ENCODE results near the gene VPS13D. TPM values are rescaled to one million over a fixed set of nuclear protein-coding genes. Genes with fewer than 3 reads are reported as not detected.

VPS13D gene
- total RNA-seq, 1 donor from 2014 or later, result 24.4 TPM

DNA sequence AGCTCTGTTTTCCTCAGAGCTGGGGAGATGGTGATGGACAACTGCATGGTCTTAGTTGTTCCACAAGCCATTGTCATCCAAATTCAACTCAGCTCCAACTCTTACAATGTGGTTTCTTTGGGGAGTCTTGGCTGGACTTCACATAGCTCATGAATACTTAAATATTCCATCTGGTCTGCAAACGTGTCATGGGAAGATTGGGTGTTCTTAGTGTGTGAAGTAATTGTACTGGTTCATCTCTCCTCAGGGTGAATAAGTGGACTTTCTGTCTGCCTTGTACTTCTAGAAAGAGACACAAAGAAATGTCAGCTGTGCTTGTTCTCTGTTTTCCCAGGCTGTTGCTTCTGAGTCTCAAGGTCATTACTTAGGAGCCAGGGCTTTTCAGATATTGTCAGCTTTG is 106.6 kb downstream of the VPS13D start:
- no peak for DNase-seq (ENCODE audit: low read depth, low spot score)

DNA sequence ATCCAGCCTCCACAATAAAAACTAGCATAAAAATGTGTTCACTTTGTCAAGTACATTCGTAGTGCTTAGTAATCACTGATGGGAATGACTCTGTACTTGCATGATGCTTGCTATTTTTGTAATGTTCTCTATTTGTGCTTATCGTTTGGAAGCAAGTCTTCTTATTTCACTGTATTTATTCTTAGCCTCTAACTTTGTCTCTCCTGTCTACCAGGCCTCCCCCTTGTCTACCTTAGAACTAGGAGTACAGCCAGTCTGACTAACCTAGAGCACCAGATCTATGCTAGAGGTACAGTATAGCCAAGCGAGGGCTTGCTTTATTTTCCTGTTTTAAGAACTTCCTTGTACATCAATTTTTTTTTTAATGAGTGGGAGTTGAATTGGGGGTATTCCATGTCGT is 108.2 kb downstream of the VPS13D start:
- no peak for DNase-seq (ENCODE audit: low read depth, low spot score)

DNA sequence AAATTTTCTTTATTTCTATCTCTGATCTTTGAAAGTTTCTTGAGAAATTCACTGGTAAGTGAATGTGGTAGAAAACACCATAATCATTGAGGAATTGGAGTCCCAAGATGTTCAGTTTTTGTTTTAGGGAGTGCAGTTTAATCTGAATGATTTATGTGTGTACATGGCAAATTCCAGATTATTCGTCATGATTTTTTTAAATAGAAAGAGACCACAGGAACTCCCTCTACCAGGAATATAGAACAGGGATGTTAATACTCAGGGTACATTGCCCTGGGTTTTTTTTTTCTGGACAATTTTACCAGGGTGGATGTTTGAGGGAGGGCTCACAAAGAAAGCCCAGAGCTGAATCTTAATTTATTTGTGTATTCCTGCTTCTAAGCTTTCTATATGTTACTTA is 109.0 kb downstream of the VPS13D start:
- no peak for DNase-seq (ENCODE audit: low read depth, low spot score)

DNA sequence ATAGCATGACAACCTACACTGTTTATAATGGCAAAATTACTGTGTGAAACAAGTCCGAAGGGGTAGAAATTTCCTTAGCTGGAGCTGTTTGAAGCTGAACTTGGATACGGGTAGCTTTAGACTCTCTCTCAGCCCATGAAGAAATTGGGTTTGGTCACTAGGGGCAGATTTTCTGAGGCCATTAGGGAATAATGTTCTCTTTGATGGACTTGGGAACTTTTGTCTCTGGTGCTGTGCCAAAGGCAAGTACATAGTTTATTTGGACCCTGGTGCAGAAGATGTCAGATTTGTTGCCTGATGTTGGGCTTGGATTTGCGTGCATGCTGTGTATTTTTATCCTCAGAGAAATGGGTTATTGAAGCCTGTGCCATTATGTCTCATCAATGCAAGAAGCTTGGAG is 109.6 kb downstream of the VPS13D start:
- no peak for DNase-seq (ENCODE audit: low read depth, low spot score)

DNA sequence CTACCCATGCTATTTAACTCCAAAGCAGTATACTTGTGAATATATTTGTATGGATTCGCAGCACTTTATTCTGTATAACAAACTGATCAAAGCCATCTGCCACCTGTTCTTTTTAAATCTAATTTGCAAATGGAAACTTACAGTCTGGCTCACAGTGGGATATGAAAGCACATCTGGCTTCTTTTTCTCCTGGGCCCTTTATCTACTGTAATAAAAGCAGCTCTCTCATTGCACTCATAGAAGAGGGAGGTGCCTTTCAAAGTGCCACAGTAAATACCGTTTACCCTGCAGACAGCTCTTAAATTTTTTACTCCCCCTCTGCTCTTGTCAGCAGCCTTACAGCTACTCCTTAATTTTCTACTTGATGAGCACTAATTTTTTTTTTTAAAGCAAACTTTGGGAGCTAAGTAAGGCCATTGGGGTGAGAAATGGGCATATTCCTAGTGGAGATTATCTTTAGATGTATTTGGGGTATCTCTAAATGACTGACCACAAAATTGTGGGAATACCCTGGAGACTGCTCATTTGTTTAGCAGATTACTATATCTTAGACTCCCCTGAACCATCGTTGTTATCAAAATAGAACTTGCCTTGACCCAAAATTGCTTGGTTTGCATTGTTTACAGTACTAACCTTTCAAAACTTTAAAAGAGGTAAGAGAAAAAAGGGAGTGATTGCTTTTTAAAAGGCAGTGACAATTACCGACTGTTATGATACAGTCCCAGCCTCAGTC is 110.1 kb downstream of the VPS13D start:
- no peak for DNase-seq (ENCODE audit: low read depth, low spot score)

DNA sequence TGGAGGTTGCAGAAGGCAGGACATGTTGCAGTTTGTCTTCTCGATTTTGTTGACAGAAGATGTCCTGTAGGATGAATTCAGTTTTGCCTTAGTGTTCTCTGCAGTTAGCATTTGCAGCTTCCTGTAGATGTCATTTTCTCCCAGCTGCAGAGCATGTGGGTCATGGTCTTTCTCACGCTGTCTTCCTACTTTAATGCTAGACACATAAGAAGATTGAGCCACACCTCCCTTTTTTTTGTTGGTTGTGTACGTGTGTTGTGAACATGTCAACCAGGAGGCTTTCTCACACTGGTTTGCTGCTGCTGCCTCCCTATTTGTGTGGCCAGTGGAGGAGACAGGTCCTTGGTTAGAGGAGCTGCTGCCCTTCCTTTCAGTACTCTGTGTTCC is 110.7 kb downstream of the VPS13D start:
- DNase-seq (ENCODE audit: low read depth, low spot score), result no peak

DNA sequence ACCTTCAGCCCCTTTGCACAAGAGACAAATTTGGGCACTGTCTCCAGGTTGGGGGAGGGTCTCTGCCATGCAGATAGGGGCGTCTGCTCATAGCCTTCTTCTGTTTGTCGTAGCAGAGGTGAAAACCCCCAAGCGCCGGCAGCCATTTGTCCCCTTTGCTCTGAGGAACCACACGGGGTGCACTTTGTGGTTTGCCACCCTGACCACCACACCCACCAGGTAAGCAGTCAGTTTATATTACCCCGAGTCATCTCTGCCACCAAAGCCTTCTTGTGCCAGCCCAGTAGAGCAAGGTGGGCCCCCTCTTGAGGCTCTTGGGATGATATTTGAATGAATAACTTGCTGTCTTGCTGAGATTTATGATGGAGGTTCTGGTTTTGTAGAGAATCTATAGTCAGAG is 111.8 kb downstream of the VPS13D start:
- no peak for DNase-seq (ENCODE audit: low read depth, low spot score)

DNA sequence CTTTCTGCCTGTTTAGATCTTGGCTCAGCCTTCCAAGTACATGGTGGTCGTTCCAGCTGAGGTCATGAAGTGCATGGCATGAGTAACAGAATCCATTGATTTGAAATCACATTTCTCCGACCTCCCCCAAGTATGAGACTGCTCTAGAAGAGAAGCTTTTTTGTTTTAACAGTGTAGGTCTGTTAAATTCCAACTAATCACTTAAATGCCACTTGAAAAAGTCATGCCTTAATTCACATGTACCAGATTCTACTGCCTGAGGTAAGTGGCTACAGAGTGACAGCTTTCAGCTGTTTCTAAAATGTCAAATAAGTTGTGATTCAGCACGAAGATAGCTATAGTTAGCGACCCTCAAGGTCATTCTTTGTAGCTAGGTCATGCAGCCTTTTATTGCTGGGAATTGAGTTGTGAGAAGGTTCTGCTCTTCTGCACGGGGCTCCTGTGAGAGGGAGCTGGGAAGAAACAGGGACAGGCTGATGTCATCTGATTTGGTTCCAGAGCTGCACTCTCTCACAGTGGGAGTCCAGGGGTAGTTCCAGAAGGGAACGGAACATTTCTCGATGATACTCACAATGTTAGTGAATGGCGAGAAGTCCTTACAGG is 112.7 kb downstream of the VPS13D start:
- DNase-seq (ENCODE audit: low read depth, low spot score), result no peak

DNA sequence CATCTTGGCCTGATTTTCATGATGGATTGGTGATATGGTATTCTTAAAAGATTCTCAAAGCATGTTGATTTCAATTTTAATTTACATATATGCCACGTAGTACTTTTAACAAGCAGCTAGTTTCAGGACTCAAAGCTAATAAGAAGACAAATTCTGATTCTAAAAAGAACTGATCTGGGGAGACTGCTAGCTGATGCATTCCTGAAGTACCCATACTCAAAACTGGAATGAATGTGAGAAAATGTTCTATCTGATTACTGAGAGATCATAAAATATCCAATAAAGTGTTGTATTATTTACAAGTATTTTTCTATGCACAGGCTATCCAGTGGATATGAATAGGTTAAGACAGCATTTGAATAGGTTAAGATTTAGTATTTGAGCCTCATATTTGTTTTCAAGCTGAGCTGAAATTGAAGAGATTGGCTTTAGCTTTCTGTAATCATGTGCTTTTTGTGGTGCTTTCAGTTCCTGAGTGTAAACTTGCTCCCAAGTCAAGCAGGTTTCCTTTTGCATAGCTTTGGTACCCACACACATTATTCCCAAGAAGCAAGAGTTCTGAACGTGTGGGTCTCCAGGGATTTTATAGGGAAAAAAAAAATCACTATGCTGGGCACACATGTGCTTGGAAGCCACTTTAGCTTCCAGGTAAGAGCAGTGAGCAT is 114.1 kb downstream of the VPS13D start:
- DNase-seq (ENCODE audit: low read depth, low spot score), result no peak

DNA sequence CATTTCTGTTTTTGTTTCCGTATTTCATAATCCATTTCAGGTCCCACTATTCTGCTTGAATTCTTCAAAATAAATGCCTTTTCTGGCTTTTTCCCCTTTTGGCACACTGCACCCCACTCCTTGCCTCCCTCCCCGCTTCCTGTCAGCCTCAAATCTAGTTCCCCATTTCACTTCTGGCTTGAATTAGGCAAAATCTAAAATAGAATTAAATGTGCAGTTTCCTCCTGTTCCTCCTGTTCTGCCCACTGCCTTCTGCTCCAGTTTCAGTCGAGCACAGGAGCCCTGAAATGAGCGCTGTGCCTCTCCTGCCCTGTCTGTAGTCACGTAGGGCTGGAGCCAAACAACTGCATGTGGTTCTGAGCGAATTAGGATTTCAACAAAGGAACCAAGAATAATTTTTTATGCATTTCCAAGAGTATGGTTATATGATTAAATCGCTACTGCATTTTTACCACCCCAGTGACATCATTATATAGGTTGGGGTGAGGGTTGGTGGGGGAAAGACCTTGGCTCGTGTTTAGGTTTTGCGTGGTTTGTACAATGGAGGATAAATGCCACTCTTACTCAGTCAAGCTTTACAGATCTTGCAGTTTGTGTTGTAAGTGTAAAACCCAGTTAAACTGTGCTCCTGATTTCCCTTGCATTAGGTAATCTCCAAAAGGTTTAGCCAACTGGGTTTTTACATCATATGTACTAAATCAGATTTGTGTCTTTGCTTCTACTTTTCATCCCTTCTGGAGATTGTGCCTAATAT is 114.9 kb downstream of the VPS13D start:
- DNase-seq (ENCODE audit: low read depth, low spot score), result no peak

DNA sequence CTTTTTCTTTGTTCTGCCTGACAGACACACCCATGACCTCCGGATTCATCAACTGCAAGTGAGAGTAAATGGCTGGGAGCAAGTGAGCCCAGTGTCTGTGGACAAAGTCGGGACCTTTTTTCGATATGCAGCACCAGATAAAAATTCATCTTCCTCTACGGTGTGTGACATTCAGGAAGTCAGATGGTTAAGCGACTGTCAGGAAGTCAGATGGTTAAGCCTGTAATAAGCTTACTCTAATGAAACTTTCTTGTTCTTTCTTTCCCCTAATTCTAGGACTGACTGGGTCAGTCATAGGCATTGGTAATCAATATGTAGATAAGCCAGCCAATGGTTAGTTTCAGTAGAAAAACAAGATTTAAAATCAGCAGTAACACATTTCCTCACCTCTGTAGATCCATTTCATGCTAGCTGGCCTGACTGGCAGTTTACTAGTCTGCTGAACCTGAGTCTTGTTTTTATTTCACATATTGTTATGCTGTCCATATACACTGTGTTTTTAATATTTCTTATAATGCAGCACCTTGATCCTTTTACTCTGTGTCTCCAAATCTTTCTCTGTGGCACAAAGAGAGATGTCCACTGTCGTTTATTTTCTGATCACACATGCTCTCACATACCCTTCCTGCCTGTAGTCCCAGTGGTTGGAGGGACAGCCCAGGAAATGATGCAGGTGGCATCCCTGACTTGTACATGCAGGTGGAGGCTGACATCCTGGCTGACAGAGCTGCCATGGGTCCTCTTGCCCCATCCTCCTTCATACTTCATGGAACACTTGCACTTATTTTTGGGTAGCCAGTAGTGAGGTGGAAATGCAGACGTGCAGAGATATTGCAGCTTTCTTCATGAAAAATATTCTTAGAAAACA is 115.8 kb downstream of the VPS13D start:
- DNase-seq (ENCODE audit: low read depth, low spot score), result no peak

DNA sequence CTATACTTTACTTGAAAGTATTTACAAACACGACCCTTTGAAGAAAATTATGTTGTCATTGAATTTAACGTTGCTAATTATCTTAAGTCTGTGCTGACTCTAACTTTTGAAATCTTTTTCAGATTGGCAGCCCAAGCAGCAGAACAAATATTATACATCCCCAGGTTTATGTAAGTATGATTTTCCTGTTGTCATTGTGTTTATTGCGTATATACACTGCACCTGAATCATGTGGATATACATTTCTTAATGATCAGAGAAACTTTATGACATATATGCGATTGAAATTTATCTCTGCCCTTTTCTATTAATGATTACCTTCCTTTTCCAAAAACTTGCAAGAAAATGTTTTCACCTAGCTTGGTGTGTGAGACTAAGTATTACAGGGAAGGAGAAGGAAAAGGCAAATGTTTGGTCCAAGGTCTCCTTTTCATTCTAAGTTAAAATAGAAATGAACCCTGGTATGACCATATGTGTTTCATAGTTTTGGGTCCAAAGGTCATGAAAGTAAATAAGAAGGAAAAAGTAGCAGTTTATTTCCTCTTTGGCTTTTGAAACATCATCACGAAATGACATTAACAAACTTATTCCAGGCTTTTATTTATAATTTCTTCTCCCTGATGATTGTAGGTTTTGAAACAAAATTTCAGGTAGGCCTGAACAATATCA is 116.8 kb downstream of the VPS13D start:
- no peak for DNase-seq (ENCODE audit: low read depth, low spot score)

DNA sequence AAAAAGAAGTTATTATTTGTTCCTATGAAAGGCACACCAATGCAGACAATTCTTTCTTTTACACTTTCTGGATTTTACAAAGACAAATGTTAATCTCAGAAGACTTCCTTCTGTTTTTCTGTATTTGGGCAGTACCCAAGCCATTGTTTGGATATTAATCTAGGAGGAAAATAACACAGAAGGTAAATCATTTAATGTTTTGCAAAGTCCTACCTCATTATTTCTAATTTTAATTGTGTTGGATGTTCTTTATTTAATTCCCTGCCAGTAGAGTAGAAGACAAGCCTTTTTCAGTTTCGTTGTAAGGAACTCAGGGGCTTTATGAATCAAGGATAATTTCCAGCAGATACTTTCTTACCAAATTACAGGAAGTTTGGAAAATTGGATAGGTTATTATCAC is 118.3 kb downstream of the VPS13D start:
- no peak for DNase-seq (ENCODE audit: low read depth, low spot score)

DNA sequence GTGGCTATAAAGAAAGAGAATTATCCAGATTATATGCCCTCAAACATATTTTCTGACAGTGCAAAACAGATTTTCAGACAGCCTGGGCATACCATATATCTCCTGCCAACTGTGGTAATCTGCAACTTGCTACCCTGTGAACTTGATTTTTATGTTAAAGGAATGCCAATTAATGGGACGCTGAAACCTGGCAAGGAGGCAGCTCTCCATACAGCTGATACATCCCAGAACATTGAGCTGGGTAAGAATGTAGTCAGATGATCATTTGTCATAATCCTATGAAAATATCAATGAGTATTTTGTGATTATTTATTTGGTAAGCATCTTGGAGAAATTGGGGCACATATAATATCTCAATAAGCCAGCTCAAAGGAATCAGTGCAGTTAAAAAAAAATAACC is 124.2 kb downstream of the VPS13D start:
- DNase-seq (ENCODE audit: low read depth, low spot score), result no peak

DNA sequence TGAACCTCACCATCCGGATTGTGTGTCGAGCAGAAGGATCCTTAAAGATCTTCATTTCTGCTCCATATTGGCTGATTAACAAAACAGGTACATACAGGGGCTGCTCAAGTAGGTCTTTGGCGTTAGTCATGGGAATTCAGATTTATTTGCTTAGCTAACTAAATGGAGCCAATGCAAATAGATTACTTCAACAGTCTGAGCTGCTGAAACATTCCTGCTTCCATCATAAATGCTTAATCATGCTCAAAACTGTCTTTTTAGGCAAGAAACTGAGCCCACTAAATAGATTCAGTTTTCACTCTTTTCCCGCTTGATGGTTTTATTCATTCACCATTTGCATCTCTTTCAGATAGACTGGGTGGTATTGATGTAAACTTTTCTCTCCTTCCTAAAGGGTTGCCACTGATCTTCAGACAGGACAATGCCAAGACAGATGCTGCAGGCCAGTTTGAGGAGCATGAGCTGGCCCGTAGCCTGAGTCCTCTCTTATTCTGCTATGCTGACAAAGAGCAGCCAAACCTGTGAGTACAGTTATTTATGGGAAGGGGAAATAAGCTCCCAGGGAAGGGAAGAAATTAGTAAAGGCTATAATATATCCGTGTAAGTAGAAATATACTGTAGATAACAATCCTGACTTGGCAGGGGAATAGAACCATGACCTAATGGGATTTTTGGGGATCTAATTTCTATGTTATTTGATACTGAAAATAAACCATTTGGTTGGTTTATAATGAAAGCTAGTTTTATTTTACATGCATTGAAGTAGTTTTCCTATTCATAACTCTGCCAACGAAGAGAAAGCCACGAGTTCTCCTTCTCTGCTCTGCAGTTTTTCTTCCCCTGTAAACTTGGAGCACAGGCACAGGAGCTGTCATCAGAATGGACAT is 126.4 kb downstream of the VPS13D start:
- no peak for DNase-seq (ENCODE audit: low read depth, low spot score)

DNA sequence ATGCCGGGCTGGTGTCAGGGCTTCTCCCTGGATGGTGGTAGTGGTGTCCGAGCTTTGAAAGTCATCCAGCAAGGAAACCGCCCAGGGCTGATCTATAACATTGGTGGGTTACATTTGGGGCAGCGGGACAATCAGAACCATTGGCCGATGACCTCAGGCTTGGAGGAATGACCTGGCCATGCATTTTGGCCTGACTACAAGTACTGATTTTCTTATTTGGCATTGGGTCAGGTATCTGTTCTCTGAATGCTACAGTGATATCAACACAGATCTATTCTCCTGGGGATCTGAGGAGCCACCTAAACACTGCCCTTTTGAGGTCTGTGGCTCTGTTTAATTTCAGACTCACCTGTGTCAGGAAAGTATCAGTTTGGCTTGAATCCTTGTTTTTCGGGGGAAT is 128.7 kb downstream of the VPS13D start:
- no peak for DNase-seq (ENCODE audit: low read depth, low spot score)

DNA sequence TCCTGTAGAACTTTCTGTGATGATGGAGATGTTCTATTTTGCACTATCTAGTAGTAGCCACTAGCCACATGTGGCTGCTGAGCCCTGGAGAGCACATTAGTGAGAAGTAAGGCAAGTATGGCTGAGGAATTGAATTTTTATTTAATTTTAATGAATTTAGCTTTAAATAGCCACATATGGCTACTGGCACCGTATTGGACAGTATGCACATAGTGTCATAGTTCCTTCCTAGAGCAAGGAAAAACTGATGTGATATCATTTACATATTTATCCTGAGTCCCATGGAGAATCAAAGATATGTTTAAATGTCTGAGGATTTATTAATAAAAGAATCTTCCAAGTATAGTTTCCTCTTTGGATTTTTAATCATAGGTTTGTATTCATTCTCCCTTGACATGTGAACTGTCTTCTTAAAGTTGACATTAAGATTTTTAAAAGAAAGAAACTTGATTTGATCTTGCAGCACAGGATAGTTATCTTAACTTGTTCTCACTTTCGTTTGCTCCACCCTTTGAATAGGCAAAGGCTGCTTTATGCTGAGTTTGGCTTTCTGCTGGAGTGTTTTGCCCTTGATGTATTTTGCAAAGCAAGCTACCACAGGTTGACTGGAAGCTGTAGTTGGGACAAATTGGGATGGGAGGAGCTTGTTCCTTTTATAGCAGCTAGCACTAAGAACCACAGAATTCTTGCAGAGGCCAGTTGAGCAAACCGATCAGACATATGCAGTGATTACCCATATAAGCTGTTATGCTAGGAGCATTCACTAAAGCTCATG is 129.7 kb downstream of the VPS13D start:
- no peak for DNase-seq (ENCODE audit: low read depth, low spot score)

DNA sequence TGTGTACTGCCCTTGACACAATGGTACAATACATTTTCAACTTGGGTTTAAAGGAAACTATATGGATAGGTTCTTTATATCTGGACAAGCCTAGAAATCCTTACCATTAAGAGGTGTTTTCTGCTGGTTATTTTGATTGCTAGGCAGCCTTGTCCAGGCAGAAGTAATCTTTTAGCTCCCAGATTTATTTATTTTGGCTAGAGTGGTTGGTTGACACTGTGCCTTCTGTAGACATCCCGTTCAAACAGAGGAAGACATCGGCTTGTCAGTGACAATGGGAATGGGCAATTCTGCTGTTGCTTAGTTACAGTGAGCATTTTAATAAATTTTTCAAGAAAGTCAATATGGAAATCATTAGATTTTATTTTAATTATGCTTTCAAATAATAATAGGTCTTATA is 138.8 kb downstream of the VPS13D start:
- no peak for DNase-seq (ENCODE audit: low read depth, low spot score)

DNA sequence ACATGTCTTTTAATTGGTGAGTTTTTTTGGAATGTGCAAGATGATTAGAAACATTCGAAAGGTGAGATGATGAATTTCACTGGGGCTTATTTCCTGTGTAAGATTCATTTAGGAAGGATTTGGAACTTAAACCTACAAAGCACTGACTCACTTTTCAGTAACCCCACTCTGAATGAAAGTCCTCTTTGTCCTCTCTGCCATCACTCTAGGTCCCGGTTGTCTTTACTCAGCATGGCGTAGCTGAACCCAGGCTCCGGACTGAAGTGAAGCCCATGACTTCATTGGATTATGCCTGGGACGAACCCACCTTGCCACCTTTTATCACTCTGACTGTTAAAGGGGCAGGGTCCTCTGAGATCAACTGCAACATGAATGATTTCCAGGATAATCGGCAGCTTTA is 139.4 kb downstream of the VPS13D start:
- DNase-seq (ENCODE audit: low read depth, low spot score), result no peak

Measured in pulmonary artery endothelial cell (primary cell).